ENCODE data around the gene CNTD1.

DNA sequence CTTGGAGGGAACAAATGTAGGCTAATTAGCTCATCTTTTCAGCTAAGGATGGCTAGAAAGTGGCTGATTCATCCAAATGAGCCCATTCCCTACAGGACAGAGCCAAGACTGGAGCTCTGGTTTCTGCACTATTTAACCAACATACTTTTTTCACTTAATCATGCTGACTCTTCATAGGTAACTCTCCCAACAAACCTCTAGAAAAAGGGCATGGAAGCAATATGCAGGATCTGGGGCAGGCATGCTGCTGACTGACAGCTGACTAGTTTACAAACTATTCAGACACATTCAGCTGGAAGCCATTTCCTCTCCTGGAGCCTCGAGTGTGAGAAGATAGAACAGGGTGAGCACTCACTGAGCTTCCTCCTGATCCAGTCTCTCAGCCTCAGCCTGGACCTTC lies 19.2 kb downstream of the CNTD1 start:
- TF ChIP-seq, protein P1, sequence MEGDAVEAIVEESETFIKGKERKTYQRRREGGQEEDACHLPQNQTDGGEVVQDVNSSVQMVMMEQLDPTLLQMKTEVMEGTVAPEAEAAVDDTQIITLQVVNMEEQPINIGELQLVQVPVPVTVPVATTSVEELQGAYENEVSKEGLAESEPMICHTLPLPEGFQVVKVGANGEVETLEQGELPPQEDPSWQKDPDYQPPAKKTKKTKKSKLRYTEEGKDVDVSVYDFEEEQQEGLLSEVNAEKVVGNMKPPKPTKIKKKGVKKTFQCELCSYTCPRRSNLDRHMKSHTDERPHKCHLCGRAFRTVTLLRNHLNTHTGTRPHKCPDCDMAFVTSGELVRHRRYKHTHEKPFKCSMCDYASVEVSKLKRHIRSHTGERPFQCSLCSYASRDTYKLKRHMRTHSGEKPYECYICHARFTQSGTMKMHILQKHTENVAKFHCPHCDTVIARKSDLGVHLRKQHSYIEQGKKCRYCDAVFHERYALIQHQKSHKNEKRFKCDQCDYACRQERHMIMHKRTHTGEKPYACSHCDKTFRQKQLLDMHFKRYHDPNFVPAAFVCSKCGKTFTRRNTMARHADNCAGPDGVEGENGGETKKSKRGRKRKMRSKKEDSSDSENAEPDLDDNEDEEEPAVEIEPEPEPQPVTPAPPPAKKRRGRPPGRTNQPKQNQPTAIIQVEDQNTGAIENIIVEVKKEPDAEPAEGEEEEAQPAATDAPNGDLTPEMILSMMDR (IDR thresholded peaks at IDR 0.05; ENCODE audit: borderline replicate concordance, extremely low read depth, low read length, poor library complexity, severe bottlenecking) = no peak
- TF ChIP-seq EZH2 (IDR thresholded peaks at IDR 0.05; ENCODE audit: borderline replicate concordance, low read depth, low read length, severe bottlenecking) = no peak
